ENCODE measurements around the gene AFMID.

GRCh38 chr17:78146471-78146869, 40.7 kb upstream of the AFMID start:
- TF ChIP-seq, protein P1, sequence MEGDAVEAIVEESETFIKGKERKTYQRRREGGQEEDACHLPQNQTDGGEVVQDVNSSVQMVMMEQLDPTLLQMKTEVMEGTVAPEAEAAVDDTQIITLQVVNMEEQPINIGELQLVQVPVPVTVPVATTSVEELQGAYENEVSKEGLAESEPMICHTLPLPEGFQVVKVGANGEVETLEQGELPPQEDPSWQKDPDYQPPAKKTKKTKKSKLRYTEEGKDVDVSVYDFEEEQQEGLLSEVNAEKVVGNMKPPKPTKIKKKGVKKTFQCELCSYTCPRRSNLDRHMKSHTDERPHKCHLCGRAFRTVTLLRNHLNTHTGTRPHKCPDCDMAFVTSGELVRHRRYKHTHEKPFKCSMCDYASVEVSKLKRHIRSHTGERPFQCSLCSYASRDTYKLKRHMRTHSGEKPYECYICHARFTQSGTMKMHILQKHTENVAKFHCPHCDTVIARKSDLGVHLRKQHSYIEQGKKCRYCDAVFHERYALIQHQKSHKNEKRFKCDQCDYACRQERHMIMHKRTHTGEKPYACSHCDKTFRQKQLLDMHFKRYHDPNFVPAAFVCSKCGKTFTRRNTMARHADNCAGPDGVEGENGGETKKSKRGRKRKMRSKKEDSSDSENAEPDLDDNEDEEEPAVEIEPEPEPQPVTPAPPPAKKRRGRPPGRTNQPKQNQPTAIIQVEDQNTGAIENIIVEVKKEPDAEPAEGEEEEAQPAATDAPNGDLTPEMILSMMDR (IDR thresholded peaks at IDR 0.05), result no peak
- TF ChIP-seq POLR2A (IDR thresholded peaks at IDR 0.05), result no peak
